Prostate gland (tissue), 2 donors: ENCODE results near the gene HLA-DQA1. TPM values are rescaled to one million over a fixed set of nuclear protein-coding genes. Genes with fewer than 3 reads are reported as not detected.
"Not testable (repeated sequence)": the region's sequence is repeated elsewhere in the genome, so short reads cannot be mapped to it uniquely, and the experiment has no call there.

Experiments used
- DNase-seq: peaks from one replicate; pipeline ENCODE4 v3.0.0-alpha.2; 2019; ENCODE audit warnings: low spot score
- H3K27ac ChIP-seq, 2 donors: fragments of 200-600 bp; sonication (generic); 2 replicates each; pipeline ENCODE4 v1.5.1; 2017 to 2019
- H3K27me3 ChIP-seq: fragments of 200-600 bp; sonication (generic); replicated peaks from 2 replicates; pipeline ENCODE4 v1.5.1; 2019; ENCODE audit not compliant: insufficient read depth
- H3K36me3 ChIP-seq, 2 donors: fragments of 200-600 bp; sonication (generic); 1 replicate in 1 of 2; 2 replicates in 1 of 2; pipeline versions ENCODE4 v1.5.1 to v1.8.1; 2017 to 2019
- H3K4me1 ChIP-seq: fragments of 200-600 bp; sonication (generic); replicated peaks from 2 replicates; pipeline ENCODE4 v1.5.1; 2019
- H3K4me3 ChIP-seq, 2 donors: fragments of 200-600 bp; sonication (generic); 2 replicates each; pipeline ENCODE4 v1.5.1; 2017 to 2019
- H3K9me3 ChIP-seq: fragments of 200-600 bp; sonication (generic); 2 replicates; pipeline ENCODE4 v1.5.1; 2017
- CTCF ChIP-seq, 4 experiments: fragments of 200-600 bp in 2 of 4; fragments of 450-650 bp in 2 of 4; sonication (generic) in 2 of 4; IDR thresholded peaks; 1 replicate in 3 of 4; 2 replicates in 1 of 4; pipeline ENCODE4 v1.5.1; 2016 to 2019; ENCODE audit warnings: antibody characterized with exemption in 4 of 4, mild to moderate bottlenecking in 2 of 4, moderate library complexity in 2 of 4
- POLR2A ChIP-seq: fragments of 450-650 bp; IDR thresholded peaks from one replicate; pipeline ENCODE4 v1.6.1; 2016; ENCODE audit warnings: antibody characterized with exemption, mild to moderate bottlenecking
- POLR2AphosphoS5 ChIP-seq: sonication (generic); formaldehyde crosslinking; IDR thresholded peaks from one replicate; pipeline ENCODE4 v1.6.1; 2017; ENCODE audit warnings: antibody characterized with exemption
- WGBS: methylation state at CpG from one replicate; pipeline ENCODE4 v1.1.5; 2018; 5-methylcytosine and 5-hydroxymethylcytosine counted together
- intact Hi-C: fragments of 100-400 bp; cut with DNase I; formaldehyde crosslinking; loops from one replicate; pipeline ENCODE4 v1.14.2; 2022
- total RNA-seq, 2 donors: library from RNA; depleted of rRNA; stranded (reverse); fragments of >200 nt; gene quantifications; one replicate each; pipeline ENCODE4 v1.1.0, GENCODE V29; 2016

Gene HLA-DQA1
- total RNA-seq, 2 donors from 2014 or later = 2.4 to 3.7 TPM

GRCh38 chr6:32638532-32639219 lies 1.5 kb downstream of the HLA-DQA1 start:
- Histone ChIP-seq H3K4me3 (no peak overlapping the region), H3K36me3 (no peaks in the 10 kb centered on the region), H3K27ac (no peak overlapping the region), H3K27me3 (no peaks in the 10 kb centered on the region), H3K4me1 (no peaks in the 10 kb centered on the region), H3K9me3 (no peaks in the 10 kb centered on the region)
- TF ChIP-seq POLR2A (no peak), POLR2AphosphoS5 (no peak), CTCF (IDR thresholded peaks at IDR 0.05) (no peak)
- intact Hi-C loops = no loop called here
- no peak for DNase-seq
- WGBS = 76% methylated on average over 9 of the region's 9 CpGs

GRCh38 chr6:32639440-32640394 lies 2.5 kb downstream of the HLA-DQA1 start:
- TF ChIP-seq CTCF (IDR thresholded peaks at IDR 0.05) = no peak
- no peak for TF ChIP-seq POLR2AphosphoS5
- TF ChIP-seq POLR2A = no peak
- H3K4me1 ChIP-seq = no peaks in the 10 kb centered on the region
- 52% methylated on average over 8 of the region's 8 CpGs for WGBS
- DNase-seq = no peak
- no peaks in the 10 kb centered on the region for H3K36me3 ChIP-seq
- H3K9me3 ChIP-seq = no peaks in the 10 kb centered on the region
- intact Hi-C loops = no loop called here
- H3K4me3 ChIP-seq = no peak overlapping the region
- no peaks in the 10 kb centered on the region for H3K27me3 ChIP-seq
- no peak overlapping the region for H3K27ac ChIP-seq

GRCh38 chr6:32641122-32641521 lies 3.9 kb downstream of the HLA-DQA1 start:
- no peaks in the 10 kb centered on the region for H3K4me1 ChIP-seq
- intact Hi-C loops = no loop called here
- H3K36me3 ChIP-seq = no peaks in the 10 kb centered on the region
- TF ChIP-seq POLR2A = no peak
- TF ChIP-seq POLR2AphosphoS5 = no peak
- TF ChIP-seq CTCF (IDR thresholded peaks at IDR 0.05) = no peak
- H3K27ac ChIP-seq = no peak overlapping the region
- H3K4me3 ChIP-seq = no peak overlapping the region
- H3K27me3 ChIP-seq = no peaks in the 10 kb centered on the region
- DNase-seq = no peak
- no peaks in the 10 kb centered on the region for H3K9me3 ChIP-seq
- WGBS = 73% methylated on average over 6 of the region's 6 CpGs

GRCh38 chr6:32641785-32642719 lies 4.8 kb downstream of the HLA-DQA1 start:
- intact Hi-C loops, H3K4me1 ChIP-seq, DNase-seq, H3K27me3 ChIP-seq, H3K36me3 ChIP-seq, H3K4me3 ChIP-seq, H3K27ac ChIP-seq, H3K9me3 ChIP-seq: not testable (repeated sequence)
- WGBS = 35% methylated on average over 1 of the region's 2 CpGs

- Histone ChIP-seq H3K27me3 (no peaks in the 10 kb centered on the region), H3K36me3 (no peaks in the 10 kb centered on the region), H3K4me3 (no peak overlapping the region), H3K4me1 (no peaks in the 10 kb centered on the region), H3K27ac (no peak overlapping the region), H3K9me3 (no peaks in the 10 kb centered on the region)
- WGBS = 68% methylated on average over 6 of the region's 6 CpGs
- TF ChIP-seq CTCF (IDR thresholded peaks at IDR 0.05) (no peak), POLR2AphosphoS5 (no peak), POLR2A (no peak)
- DNase-seq = no peak
- intact Hi-C loops = no loop called here
These were observed 5.5 kb downstream of the HLA-DQA1 start for GRCh38 chr6:32642720-32643106.
